Activated T-cell treated with anti-CD3 and anti-CD28 coated beads, Interleukin-2, amount 50 U/mL, for 72 hours (primary cell): ENCODE data around the gene GIMAP4. TPM values are rescaled to one million over a fixed set of nuclear protein-coding genes. Genes with fewer than 3 reads are reported as not detected.
"Not testable (repeated sequence)": the region's sequence is repeated elsewhere in the genome, so short reads cannot be mapped to it uniquely, and the experiment has no call there.

Experiments used
- ATAC-seq, 2 donors: fragments of 150-1000 bp; cut with Tn5 transposase; replicated peaks in 1 of 2; 2 replicates each; pipeline ENCODE4 v1.10.0; 2021; ENCODE audit warnings: moderate library complexity in 2 of 2, mild to moderate bottlenecking in 1 of 2
- DNase-seq, 2 donors: peaks; one replicate each; pipeline ENCODE4 v3.0.0; 2021 to 2022; ENCODE audit warnings: mixed read lengths in 1 of 2
- H3K27ac Mint-ChIP-seq: one replicate; pipeline ENCODE4 v1.8.0; 2022; ENCODE audit warnings: mild to moderate bottlenecking, moderate library complexity, mixed read lengths
- H3K27me3 Mint-ChIP-seq: one replicate; pipeline ENCODE4 v1.8.0; 2022; ENCODE audit warnings: low read depth, mixed read lengths
- H3K36me3 Mint-ChIP-seq, 2 donors: one replicate each; pipeline ENCODE4 v1.8.0; 2022; ENCODE audit warnings: mixed read lengths in 2 of 2, mild to moderate bottlenecking in 1 of 2; ENCODE audit not compliant: insufficient read depth in 2 of 2
- H3K4me1 Mint-ChIP-seq: one replicate; pipeline ENCODE4 v1.8.0; 2022; ENCODE audit warnings: low read depth, mixed read lengths
- H3K4me3 Mint-ChIP-seq, 2 donors: one replicate each; pipeline ENCODE4 v1.8.0; 2022; ENCODE audit warnings: mild to moderate bottlenecking in 2 of 2, mixed read lengths in 2 of 2, moderate library complexity in 2 of 2
- H3K9me3 Mint-ChIP-seq, 2 donors: one replicate each; pipeline ENCODE4 v1.8.0; 2022; ENCODE audit warnings: mixed read lengths in 2 of 2
- total RNA-seq, 2 donors: library from RNA; stranded (reverse); gene quantifications; one replicate each; pipeline ENCODE4 v1.2.3, GENCODE V29; 2022

The GIMAP4 gene
- total RNA-seq, 2 donors from 2014 or later = 114 to 156 TPM

DNA sequence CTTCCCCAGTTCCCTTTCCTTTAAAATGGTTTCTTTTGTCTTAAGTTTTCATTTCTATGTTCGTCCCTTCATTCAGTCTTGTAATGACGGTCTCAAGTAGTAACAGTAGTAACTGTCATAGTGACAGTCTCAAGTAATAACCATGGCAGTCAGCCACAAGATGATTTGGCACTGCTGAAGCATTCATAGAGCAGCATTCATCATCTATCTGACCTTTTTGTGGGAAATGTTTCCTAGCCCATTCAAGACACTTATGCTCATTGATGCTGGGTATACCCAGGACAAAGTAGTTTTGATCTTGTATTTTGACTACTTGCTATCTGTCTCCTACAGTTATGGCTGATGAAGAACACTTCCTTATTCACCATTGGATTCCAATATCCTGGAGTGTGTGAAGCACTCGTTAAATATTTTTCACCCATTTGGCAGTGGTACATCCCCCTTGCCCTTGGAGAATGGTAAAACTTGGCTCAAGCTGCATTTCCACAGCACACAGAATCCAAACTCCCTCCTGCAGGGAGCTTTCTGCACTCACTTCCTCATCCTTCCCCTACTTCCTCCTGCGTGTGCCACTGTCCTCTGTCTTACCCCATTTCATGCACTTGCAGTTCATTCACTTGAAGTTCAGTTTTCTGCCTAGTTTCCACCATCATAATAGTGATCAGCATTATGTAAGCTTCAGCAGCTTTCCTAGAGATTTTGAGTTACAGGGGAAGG is 19.0 kb downstream of the GIMAP4 start:
- peak overlapping the region; percentile 57 to 74 for H3K4me3 Mint-ChIP-seq
- ATAC-seq = peak; percentile 86 to 88
- peak in 1 of 2 donors; percentile 27 for DNase-seq
- H3K27me3 Mint-ChIP-seq = no peaks in the 10 kb centered on the region
- H3K9me3 Mint-ChIP-seq = peaks cover 11 to 20% of the 10 kb centered on the region in 2 donors
- H3K4me1 Mint-ChIP-seq = peaks cover 33% of the 10 kb centered on the region
- H3K36me3 Mint-ChIP-seq = peaks cover 21 to 22% of the 10 kb centered on the region in 2 donors
- H3K27ac Mint-ChIP-seq = peak overlapping the region; percentile 16

- peak overlapping the region; percentile 57 to 74 for H3K4me3 Mint-ChIP-seq
- peak overlapping the region; percentile 16 for H3K27ac Mint-ChIP-seq
- peaks cover 24% of the 10 kb centered on the region in 2 donors for H3K36me3 Mint-ChIP-seq
- ATAC-seq (peak; percentile 54 to 56), DNase-seq (no peak)
- peaks cover 13 to 23% of the 10 kb centered on the region in 2 donors for H3K9me3 Mint-ChIP-seq
- peaks cover 30% of the 10 kb centered on the region for H3K4me1 Mint-ChIP-seq
- H3K27me3 Mint-ChIP-seq = no peaks in the 10 kb centered on the region
Observed at GRCh38 chr7:150586785-150587152, 19.6 kb downstream of the GIMAP4 start.

- Mint-ChIP-seq H3K4me3 (peak overlapping the region in 1 of 2 donors; percentile 57), H3K27ac (peak overlapping the region; percentile 16), H3K4me1 (peaks cover 29% of the 10 kb centered on the region), H3K9me3 (peaks cover 19 to 29% of the 10 kb centered on the region in 2 donors), H3K27me3 (no peaks in the 10 kb centered on the region), H3K36me3 (peaks cover 29 to 31% of the 10 kb centered on the region in 2 donors)
- no peak for ATAC-seq
- no peak for DNase-seq
Observed at GRCh38 chr7:150587551-150587950, 20.4 kb downstream of the GIMAP4 start.

DNA sequence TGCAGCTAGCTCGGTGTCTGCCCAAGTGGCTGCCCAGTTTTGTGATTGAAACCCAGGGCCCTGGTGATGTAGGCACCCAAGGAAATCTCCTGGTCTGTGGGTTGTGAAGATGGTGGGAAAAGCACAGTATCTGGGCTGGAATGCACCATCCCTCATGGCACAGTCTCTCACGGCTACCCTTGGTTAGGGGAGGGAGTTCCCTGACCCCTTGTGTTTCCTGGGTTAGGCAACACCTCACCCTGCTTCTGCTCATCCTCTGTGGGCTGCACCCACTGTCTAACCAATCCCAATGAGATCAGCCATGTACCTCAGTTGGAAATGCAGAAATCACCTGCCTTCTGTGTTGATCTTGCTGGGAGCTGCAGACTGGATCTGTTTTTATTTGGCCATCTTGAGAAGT is 27.6 kb downstream of the GIMAP4 start:
- peak overlapping the region; percentile 74 for H3K27ac Mint-ChIP-seq
- H3K4me3 Mint-ChIP-seq = peak overlapping the region in 1 of 2 donors; percentile 12
- no peak for DNase-seq
- H3K9me3 Mint-ChIP-seq = peaks cover 26 to 27% of the 10 kb centered on the region in 2 donors
- H3K27me3 Mint-ChIP-seq = no peaks in the 10 kb centered on the region
- H3K4me1 Mint-ChIP-seq = peaks cover 34% of the 10 kb centered on the region
- no peak for ATAC-seq
- peaks cover 45 to 66% of the 10 kb centered on the region in 2 donors for H3K36me3 Mint-ChIP-seq

DNA sequence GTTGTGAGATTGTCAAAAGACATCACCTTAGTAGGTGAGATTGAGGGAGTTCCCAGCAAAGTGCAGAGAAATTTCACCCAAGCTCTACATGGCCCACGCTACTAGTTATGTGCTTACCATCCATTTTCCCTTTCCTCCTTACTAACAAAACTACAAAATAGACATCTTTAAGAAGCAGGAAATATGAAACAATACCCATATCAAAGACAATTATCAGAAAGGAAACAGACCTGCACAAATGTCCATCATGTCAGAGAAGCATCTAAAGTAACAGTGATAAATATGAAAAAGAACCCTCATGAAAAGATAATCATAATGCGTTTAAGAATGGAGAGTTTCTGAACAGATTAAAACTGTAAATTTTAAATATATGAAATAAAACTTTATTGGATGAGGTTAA is 28.2 kb downstream of the GIMAP4 start:
- Mint-ChIP-seq H3K27me3 (no peaks in the 10 kb centered on the region), H3K9me3 (peaks cover 25 to 27% of the 10 kb centered on the region in 2 donors), H3K4me3 (peak overlapping the region in 1 of 2 donors; percentile 12), H3K4me1 (peaks cover 38% of the 10 kb centered on the region), H3K36me3 (peaks cover 47 to 68% of the 10 kb centered on the region in 2 donors), H3K27ac (peak overlapping the region; percentile 74)
- DNase-seq = no peak
- ATAC-seq = no peak

DNA sequence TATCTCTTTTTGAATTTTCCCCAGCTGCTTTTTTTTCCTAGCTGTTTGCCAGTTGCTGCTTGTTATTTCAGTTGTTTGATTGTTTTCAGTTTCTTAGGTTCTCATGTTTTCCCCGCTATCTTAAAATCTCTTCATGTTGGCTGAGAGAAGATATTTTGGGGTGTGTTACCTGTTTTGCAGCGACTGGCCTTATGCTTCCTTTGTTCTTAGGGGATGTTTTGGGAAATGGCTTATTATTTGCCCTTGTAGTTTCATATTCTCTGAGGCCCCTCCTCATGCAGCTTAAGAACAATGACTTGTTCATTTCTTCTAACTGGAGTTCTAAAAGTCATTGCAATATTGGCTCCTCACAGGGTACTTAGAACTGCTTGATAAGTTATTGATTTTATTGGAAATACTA is 36.4 kb downstream of the GIMAP4 start:
- H3K36me3 Mint-ChIP-seq = peaks cover 19 to 47% of the 10 kb centered on the region in 2 donors
- H3K4me1 Mint-ChIP-seq = peaks cover 35% of the 10 kb centered on the region
- H3K4me3 Mint-ChIP-seq = peak overlapping the region in 1 of 2 donors; percentile 23
- ATAC-seq, H3K27me3 Mint-ChIP-seq, DNase-seq, H3K27ac Mint-ChIP-seq: not testable (repeated sequence)
- peaks cover 10 to 16% of the 10 kb centered on the region in 2 donors for H3K9me3 Mint-ChIP-seq

- Mint-ChIP-seq H3K27ac (peak overlapping the region; percentile 97), H3K36me3 (peaks cover 19 to 27% of the 10 kb centered on the region in 2 donors), H3K27me3 (no peaks in the 10 kb centered on the region), H3K4me1 (peaks cover 70% of the 10 kb centered on the region), H3K9me3 (peaks cover 7 to 10% of the 10 kb centered on the region in 2 donors), H3K4me3 (peak overlapping the region; percentile 51 to 56)
- ATAC-seq (peak; percentile 82 to 84), DNase-seq (no peak)
Observed at GRCh38 chr7:150610233-150610632, 43.0 kb downstream of the GIMAP4 start.

- Mint-ChIP-seq H3K36me3 (peaks cover 14 to 16% of the 10 kb centered on the region in 2 donors), H3K27ac (peak overlapping the region; percentile 21), H3K4me1 (peaks cover 76% of the 10 kb centered on the region), H3K9me3 (peaks cover 4 to 12% of the 10 kb centered on the region in 2 donors), H3K4me3 (peak overlapping the region in 1 of 2 donors; percentile 13), H3K27me3 (no peaks in the 10 kb centered on the region)
- DNase-seq (no peak), ATAC-seq (no peak)
Observed at GRCh38 chr7:150612925-150613324, 45.7 kb downstream of the GIMAP4 start.

- H3K27me3 Mint-ChIP-seq = no peaks in the 10 kb centered on the region
- peaks cover 5 to 16% of the 10 kb centered on the region in 2 donors for H3K9me3 Mint-ChIP-seq
- H3K27ac Mint-ChIP-seq = peak overlapping the region; percentile 97
- H3K4me3 Mint-ChIP-seq = peak overlapping the region in 1 of 2 donors; percentile 58
- H3K4me1 Mint-ChIP-seq = peaks cover 67% of the 10 kb centered on the region
- DNase-seq (no peak), ATAC-seq (no peak)
- H3K36me3 Mint-ChIP-seq = peaks cover 13 to 14% of the 10 kb centered on the region in 2 donors
Observed at GRCh38 chr7:150613880-150614279, 46.7 kb downstream of the GIMAP4 start.

- H3K36me3 Mint-ChIP-seq = peaks cover 13 to 14% of the 10 kb centered on the region in 2 donors
- H3K27me3 Mint-ChIP-seq, DNase-seq: not testable (repeated sequence)
- peak overlapping the region; percentile 58 to 62 for H3K4me3 Mint-ChIP-seq
- H3K9me3 Mint-ChIP-seq = peaks cover 5 to 16% of the 10 kb centered on the region in 2 donors
- peaks cover 65% of the 10 kb centered on the region for H3K4me1 Mint-ChIP-seq
- ATAC-seq = peak in 1 of 2 donors; percentile 2
- H3K27ac Mint-ChIP-seq = peak overlapping the region; percentile 97
Observed at GRCh38 chr7:150614426-150614825, 47.2 kb downstream of the GIMAP4 start.

GRCh38 chr7:150615221-150615755 is 48.1 kb downstream of the GIMAP4 start:
- Mint-ChIP-seq H3K27ac (peak overlapping the region; percentile 97), H3K4me1 (peaks cover 65% of the 10 kb centered on the region), H3K9me3 (peaks cover 5 to 16% of the 10 kb centered on the region in 2 donors), H3K36me3 (peaks cover 13% of the 10 kb centered on the region in 2 donors), H3K4me3 (peak overlapping the region; percentile 58 to 62)
- not testable (repeated sequence) for DNase-seq, H3K27me3 Mint-ChIP-seq, ATAC-seq

GRCh38 chr7:150620061-150620460 is 52.9 kb downstream of the GIMAP4 start:
- peaks cover 2 to 11% of the 10 kb centered on the region in 2 donors for H3K9me3 Mint-ChIP-seq
- H3K27me3 Mint-ChIP-seq = no peaks in the 10 kb centered on the region
- peak overlapping the region; percentile 97 for H3K27ac Mint-ChIP-seq
- H3K4me1 Mint-ChIP-seq = peaks cover 48% of the 10 kb centered on the region
- peaks cover 0 to 6% of the 10 kb centered on the region in 2 donors for H3K36me3 Mint-ChIP-seq
- no peak for ATAC-seq
- H3K4me3 Mint-ChIP-seq = peak overlapping the region; percentile 11 to 79
- no peak for DNase-seq
